ENCODE measurements around the gene SLC27A5. TPM values are rescaled to one million over a fixed set of nuclear protein-coding genes. Genes with fewer than 3 reads are reported as not detected.

The SLC27A5 gene
- total RNA-seq, 4 donors from 2014 or later, result 2.0 to 9.1 (median 4.6) TPM

DNA sequence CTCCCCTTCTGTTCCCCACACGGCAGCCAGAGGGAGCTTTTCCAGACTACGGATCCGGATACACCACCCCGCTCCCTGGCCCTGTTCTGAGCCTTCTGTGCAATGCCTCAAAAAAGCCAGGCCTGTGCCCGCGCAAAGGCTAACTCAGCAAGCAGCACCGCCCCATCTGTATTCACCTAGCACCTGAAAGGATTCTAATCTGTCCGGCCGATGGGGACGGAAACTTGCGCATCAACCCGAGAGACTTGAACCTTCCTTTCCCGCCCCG is 7.2 kb upstream of the SLC27A5 start:
- TF ChIP-seq, protein P1, sequence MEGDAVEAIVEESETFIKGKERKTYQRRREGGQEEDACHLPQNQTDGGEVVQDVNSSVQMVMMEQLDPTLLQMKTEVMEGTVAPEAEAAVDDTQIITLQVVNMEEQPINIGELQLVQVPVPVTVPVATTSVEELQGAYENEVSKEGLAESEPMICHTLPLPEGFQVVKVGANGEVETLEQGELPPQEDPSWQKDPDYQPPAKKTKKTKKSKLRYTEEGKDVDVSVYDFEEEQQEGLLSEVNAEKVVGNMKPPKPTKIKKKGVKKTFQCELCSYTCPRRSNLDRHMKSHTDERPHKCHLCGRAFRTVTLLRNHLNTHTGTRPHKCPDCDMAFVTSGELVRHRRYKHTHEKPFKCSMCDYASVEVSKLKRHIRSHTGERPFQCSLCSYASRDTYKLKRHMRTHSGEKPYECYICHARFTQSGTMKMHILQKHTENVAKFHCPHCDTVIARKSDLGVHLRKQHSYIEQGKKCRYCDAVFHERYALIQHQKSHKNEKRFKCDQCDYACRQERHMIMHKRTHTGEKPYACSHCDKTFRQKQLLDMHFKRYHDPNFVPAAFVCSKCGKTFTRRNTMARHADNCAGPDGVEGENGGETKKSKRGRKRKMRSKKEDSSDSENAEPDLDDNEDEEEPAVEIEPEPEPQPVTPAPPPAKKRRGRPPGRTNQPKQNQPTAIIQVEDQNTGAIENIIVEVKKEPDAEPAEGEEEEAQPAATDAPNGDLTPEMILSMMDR (IDR thresholded peaks at IDR 0.05 in 4 of 5, conservative IDR thresholded peaks at IDR 0.05 in 1 of 5), result no peak
- no peak for TF ChIP-seq POLR2A (IDR thresholded peaks at IDR 0.05)
- Histone ChIP-seq H3K36me3 (peaks cover 0 to 15% of the 10 kb centered on the region in 2 donors), H3K27me3 (no peaks in the 10 kb centered on the region), H3K9me3 (no peaks in the 10 kb centered on the region), H3K4me3 (peak overlapping the region; percentile 69 to 88 (median 80)), H3K27ac (peak overlapping the region; percentile 84 to 96 (median 94)), H3K4me1 (peaks cover 34 to 36% of the 10 kb centered on the region in 2 donors)
- DNase-seq (peak; percentile 20 to 39), ATAC-seq (peak; percentile 28 to 40)
- intact Hi-C loops (cut with DNase I; ENCODE audit: low total_unique reads), result loop anchor here (1.0 kb wide), 4 partner anchors 20 to 214 kb away; partner anchors contain the start of genes ERVK3-1 and TRIM28
- in situ Hi-C loops (cut with MboI; ENCODE audit: low sequenced_read_pairs in 4 of 4), result no loop called here

GRCh38 chr19:58518256-58519086 is 6.7 kb upstream of the SLC27A5 start:
- H3K4me3 ChIP-seq, result peak overlapping the region; percentile 69 to 88 (median 80)
- H3K27ac ChIP-seq, result peak overlapping the region; percentile 84 to 96 (median 94)
- in situ Hi-C loops (cut with MboI; ENCODE audit: low sequenced_read_pairs in 4 of 4), result no loop called here
- H3K36me3 ChIP-seq, result peaks cover 0 to 15% of the 10 kb centered on the region in 2 donors
- no peak for TF ChIP-seq POLR2A (IDR thresholded peaks at IDR 0.05)
- TF ChIP-seq, protein P1 (IDR thresholded peaks at IDR 0.05 in 4 of 5, conservative IDR thresholded peaks at IDR 0.05 in 1 of 5), result peak in 3 of 5 experiments; percentile 39 to 46 (median 42)
- H3K27me3 ChIP-seq, result no peaks in the 10 kb centered on the region
- DNase-seq (no peak), ATAC-seq (no peak)
- intact Hi-C loops (cut with DNase I; ENCODE audit: low total_unique reads), result loop anchor here (1.0 kb wide), 4 partner anchors 19 to 213 kb away; partner anchors contain the start of genes ERVK3-1 and TRIM28
- peaks cover 34 to 40% of the 10 kb centered on the region in 2 donors for H3K4me1 ChIP-seq
- H3K9me3 ChIP-seq, result no peaks in the 10 kb centered on the region

DNA sequence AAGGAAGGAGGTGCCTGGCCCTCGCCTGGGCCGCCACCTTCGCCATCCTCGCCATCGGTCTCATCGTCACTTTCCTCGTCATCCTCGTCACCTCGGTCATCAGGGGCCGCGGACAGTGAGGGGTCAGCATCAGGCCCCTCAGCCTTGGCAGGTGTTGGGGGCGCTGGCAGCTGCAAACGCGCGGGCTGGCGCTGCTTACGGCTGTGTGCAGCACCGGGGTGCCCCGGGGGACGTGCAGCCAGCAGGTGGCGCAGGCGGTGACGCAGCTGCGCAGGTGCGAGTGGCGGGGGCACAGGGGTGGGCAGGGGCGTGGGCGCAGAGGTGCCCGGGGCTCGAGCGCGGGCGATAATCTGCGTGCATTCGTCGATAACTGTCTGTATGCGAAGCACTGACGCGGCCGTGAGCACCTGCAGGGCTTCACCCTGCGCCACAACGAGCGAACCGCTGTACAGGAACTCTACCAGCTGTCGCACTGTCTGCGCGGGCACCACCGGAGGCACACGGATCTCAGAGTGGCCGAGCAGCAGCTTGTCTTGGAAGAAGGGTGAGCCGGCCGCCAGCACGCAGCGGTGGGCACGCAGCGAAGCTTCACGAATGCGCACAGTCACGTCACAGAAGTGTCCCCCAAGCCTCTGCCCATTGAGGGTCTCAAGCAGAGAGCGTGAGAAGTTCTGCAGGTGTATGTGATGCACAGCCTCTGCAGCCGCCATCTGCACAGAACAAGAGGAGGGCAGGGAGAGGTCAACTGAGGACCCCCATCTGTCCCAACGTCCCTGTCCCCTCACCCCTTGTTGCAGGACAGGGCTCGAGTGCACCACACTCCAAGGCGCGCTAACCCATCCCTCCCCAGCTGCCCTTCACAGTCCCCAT is 5.4 kb upstream of the SLC27A5 start:
- H3K36me3 ChIP-seq, result peaks cover 0 to 15% of the 10 kb centered on the region in 2 donors
- ATAC-seq, result no peak
- no peaks in the 10 kb centered on the region for H3K27me3 ChIP-seq
- TF ChIP-seq, protein P1 (IDR thresholded peaks at IDR 0.05 in 4 of 5, conservative IDR thresholded peaks at IDR 0.05 in 1 of 5), result no peak
- TF ChIP-seq POLR2A (IDR thresholded peaks at IDR 0.05), result no peak
- H3K9me3 ChIP-seq, result no peaks in the 10 kb centered on the region
- H3K27ac ChIP-seq, result no peak overlapping the region
- no peak overlapping the region for H3K4me3 ChIP-seq
- intact Hi-C loops (cut with DNase I; ENCODE audit: low total_unique reads), result no loop called here
- DNase-seq, result no peak
- in situ Hi-C loops (cut with MboI; ENCODE audit: low sequenced_read_pairs in 4 of 4), result no loop called here
- H3K4me1 ChIP-seq, result peaks cover 34 to 40% of the 10 kb centered on the region in 2 donors

GRCh38 chr19:58516246-58516836 is 4.5 kb upstream of the SLC27A5 start:
- ATAC-seq, result no peak
- intact Hi-C loops (cut with DNase I; ENCODE audit: low total_unique reads), result no loop called here
- Histone ChIP-seq H3K4me1 (peaks cover 34 to 40% of the 10 kb centered on the region in 2 donors), H3K9me3 (no peaks in the 10 kb centered on the region), H3K36me3 (peaks cover 0 to 15% of the 10 kb centered on the region in 2 donors), H3K27ac (peak overlapping the region in 2 of 4 donors; percentile 33 to 36), H3K4me3 (no peak overlapping the region), H3K27me3 (no peaks in the 10 kb centered on the region)
- in situ Hi-C loops (cut with MboI; ENCODE audit: low sequenced_read_pairs in 4 of 4), result no loop called here
- no peak for TF ChIP-seq POLR2A (IDR thresholded peaks at IDR 0.05)
- TF ChIP-seq, protein P1 (IDR thresholded peaks at IDR 0.05 in 4 of 5, conservative IDR thresholded peaks at IDR 0.05 in 1 of 5), result no peak
- no peak for DNase-seq

Data from gastrocnemius medialis (tissue), 4 donors.